H1 (cell line): ENCODE data around the gene SSTR4.

Source experiments
- GTF2F1 ChIP-seq: IDR thresholded peaks from 2 replicates; pipeline ENCODE4 v1.6.1; 2012; ENCODE audit warnings: low read depth, low read length, improper control_type of control experiment, borderline replicate concordance
- MAX ChIP-seq: IDR thresholded peaks from 2 replicates; pipeline ENCODE4 v1.6.1; 2012; ENCODE audit warnings: inconsistent platforms
- SP1 ChIP-seq: IDR thresholded peaks from 2 replicates; pipeline ENCODE4 v1.6.1; 2011; ENCODE audit warnings: low read depth, low read length
- TAF1 ChIP-seq: IDR thresholded peaks from 2 replicates; pipeline ENCODE4 v1.6.1; 2011; ENCODE audit warnings: mild to moderate bottlenecking, low read depth, low read length
- YY1 ChIP-seq: IDR thresholded peaks from 2 replicates; pipeline ENCODE4 v1.6.1; 2011; ENCODE audit warnings: low read depth, mild to moderate bottlenecking, low read length

GRCh38 chr20:22993823-22994222 lies 41.3 kb upstream of the SSTR4 start:
- TF ChIP-seq TAF1 (no peak), GTF2F1 (no peak), MAX (no peak), YY1 (no peak), SP1 (no peak)
